Breast epithelium (tissue), 3 donors: ENCODE results near the gene PLCXD3.

Source experiments
- POLR2A ChIP-seq: fragments of 450-650 bp; IDR thresholded peaks from one replicate; pipeline ENCODE4 v1.6.1; 2016; ENCODE audit warnings: antibody characterized with exemption, mild to moderate bottlenecking, moderate library complexity
- TF ChIP-seq, protein P1 (sequence below), 3 donors: fragments of 450-650 bp; IDR thresholded peaks; one replicate each; pipeline ENCODE4 v1.5.1; 2016 to 2017; ENCODE audit warnings: antibody characterized with exemption in 3 of 3, mild to moderate bottlenecking in 3 of 3, moderate library complexity in 3 of 3

DNA sequence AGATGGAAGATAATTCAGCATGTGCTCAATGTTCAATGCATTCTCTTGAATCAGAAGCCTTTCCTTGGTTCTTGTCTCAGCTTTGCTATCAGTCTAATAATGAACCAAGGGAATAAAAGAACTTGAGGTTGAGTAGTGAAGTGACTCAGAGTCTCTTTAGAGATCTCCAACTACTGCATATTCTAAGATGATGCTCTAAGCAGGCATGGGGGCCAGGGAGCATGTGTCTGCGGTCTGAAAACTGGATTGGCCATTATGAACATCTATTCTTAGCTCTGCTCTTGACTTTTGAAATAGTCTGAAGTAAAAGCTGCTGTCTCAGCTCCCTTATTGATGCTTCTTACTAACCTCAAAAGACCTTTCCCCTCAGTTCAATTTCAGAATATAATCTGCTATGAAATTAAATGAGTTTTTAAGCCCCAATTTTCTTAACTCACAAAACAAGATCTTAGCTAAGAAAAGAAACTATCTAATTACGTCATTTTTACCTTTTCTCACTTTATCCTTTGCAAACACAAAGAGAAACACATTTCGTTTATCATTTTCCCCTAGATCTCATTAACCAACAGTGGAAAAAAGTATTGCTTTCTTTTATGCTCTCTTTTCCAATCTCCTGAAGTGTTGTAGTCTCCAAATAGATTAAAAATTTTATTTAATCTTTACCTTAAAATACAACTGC is 44.8 kb downstream of the PLCXD3 start:
- TF ChIP-seq, protein P1, sequence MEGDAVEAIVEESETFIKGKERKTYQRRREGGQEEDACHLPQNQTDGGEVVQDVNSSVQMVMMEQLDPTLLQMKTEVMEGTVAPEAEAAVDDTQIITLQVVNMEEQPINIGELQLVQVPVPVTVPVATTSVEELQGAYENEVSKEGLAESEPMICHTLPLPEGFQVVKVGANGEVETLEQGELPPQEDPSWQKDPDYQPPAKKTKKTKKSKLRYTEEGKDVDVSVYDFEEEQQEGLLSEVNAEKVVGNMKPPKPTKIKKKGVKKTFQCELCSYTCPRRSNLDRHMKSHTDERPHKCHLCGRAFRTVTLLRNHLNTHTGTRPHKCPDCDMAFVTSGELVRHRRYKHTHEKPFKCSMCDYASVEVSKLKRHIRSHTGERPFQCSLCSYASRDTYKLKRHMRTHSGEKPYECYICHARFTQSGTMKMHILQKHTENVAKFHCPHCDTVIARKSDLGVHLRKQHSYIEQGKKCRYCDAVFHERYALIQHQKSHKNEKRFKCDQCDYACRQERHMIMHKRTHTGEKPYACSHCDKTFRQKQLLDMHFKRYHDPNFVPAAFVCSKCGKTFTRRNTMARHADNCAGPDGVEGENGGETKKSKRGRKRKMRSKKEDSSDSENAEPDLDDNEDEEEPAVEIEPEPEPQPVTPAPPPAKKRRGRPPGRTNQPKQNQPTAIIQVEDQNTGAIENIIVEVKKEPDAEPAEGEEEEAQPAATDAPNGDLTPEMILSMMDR (IDR thresholded peaks at IDR 0.05), result no peak
- TF ChIP-seq POLR2A, result no peak
